Measurements from ENCODE around the gene ZC3HAV1.

DNA sequence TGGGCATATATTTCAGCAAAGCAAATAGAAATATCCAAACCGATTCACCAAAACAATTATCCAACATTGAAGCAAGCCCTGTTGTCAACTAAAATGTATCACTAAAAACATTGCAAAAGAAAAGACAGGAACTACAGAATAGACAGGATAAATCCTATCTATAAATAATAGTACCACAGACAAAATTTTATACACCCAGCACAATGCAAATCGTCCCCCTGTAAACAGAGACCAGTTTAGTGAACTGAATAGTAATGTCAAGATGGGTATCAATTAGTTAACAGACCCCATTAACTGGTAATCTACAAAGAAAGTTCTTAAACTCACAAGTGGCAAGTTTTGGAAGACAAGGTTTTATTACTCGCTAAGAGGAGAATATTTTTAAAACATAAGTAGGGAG lies 4.0 kb downstream of the ZC3HAV1 start:
- TF ChIP-seq, protein P1, sequence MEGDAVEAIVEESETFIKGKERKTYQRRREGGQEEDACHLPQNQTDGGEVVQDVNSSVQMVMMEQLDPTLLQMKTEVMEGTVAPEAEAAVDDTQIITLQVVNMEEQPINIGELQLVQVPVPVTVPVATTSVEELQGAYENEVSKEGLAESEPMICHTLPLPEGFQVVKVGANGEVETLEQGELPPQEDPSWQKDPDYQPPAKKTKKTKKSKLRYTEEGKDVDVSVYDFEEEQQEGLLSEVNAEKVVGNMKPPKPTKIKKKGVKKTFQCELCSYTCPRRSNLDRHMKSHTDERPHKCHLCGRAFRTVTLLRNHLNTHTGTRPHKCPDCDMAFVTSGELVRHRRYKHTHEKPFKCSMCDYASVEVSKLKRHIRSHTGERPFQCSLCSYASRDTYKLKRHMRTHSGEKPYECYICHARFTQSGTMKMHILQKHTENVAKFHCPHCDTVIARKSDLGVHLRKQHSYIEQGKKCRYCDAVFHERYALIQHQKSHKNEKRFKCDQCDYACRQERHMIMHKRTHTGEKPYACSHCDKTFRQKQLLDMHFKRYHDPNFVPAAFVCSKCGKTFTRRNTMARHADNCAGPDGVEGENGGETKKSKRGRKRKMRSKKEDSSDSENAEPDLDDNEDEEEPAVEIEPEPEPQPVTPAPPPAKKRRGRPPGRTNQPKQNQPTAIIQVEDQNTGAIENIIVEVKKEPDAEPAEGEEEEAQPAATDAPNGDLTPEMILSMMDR (IDR thresholded peaks at IDR 0.05), result no peak
- no peak for TF ChIP-seq POLR2A (IDR thresholded peaks at IDR 0.05)

All from adrenal gland (tissue), 5 donors.